GM12878 (cell line): Measurements from ENCODE around the gene NCKAP5. TPM values are rescaled to one million over a fixed set of nuclear protein-coding genes. Genes with fewer than 3 reads are reported as not detected.

ENCODE experiments used
- ATAC-seq: fragments of 200-7000 bp; cut with Tn5 transposase; 3 replicates; pipeline ENCODE4 v1.9.1; 2020; ENCODE audit warnings: mild to moderate bottlenecking, moderate library complexity
- BruUV-seq: library from RNA; stranded (reverse); fragments of 400-500 nt; replicated peaks from 2 replicates; lab custom pipeline; 2021; lab: Mats Ljungman, UMichigan
- CTCF ChIA-PET: fragments of 300-600 bp; sonication (Branson Sonifier 250); formaldehyde crosslinking; extraction: SDS; loops from one replicate; lab custom pipeline; 2021; ENCODE audit warnings: inconsistent platforms; lab: Yijun Ruan, JAX
- POLR2A ChIA-PET: fragments of 350-600 bp; formaldehyde crosslinking; extraction: SDS; loops from one replicate; lab custom pipeline; 2021; ENCODE audit warnings: inconsistent platforms; lab: Charles Lee
- RAD21 ChIA-PET: fragments of 300-600 bp; sonication (Branson Sonifier 250); formaldehyde crosslinking; loops from one replicate; lab custom pipeline; 2023; ENCODE audit warnings: antibody characterized with exemption; ENCODE audit not compliant: unreplicated experiment; lab: Charles Lee
- SMC1A ChIA-PET: fragments of 300-600 bp; sonication (Branson Sonifier 250); formaldehyde crosslinking; loops from one replicate; lab custom pipeline; 2023; ENCODE audit not compliant: unreplicated experiment, uncharacterized antibody; lab: Charles Lee
- DNase-seq: peaks from one replicate; pipeline ENCODE4 v3.0.0-alpha.2; 2011; ENCODE audit warnings: low read depth, low spot score
- FAIRE-seq: peaks from 3 replicates; lab custom pipeline; 2011; peaks lifted over from hg19 to GRCh38; lab: Jason Lieb, UNC
- H2AFZ ChIP-seq: 2 replicates; pipeline ENCODE4 v1.6.0; 2011; ENCODE audit warnings: low read depth, low read length, control low read depth; ENCODE audit not compliant: control insufficient read depth
- H3K27ac ChIP-seq: 2 replicates; pipeline ENCODE4 v1.5.1; 2011; ENCODE audit warnings: control low read depth; ENCODE audit not compliant: control insufficient read depth, insufficient read depth
- H3K27me3 ChIP-seq, 2 experiments: replicated peaks in 1 of 2; 2 replicates each; pipeline versions ENCODE4 v1.6.0 to v1.6.1; 2011; ENCODE audit warnings: low read length in 1 of 2; ENCODE audit not compliant: control insufficient read depth in 2 of 2, insufficient read depth in 2 of 2
- H3K36me3 ChIP-seq, 2 experiments: 2 replicates each; pipeline ENCODE4 v1.5.1; 2011; ENCODE audit warnings: low read length in 1 of 2; ENCODE audit not compliant: control insufficient read depth in 2 of 2, insufficient read depth in 2 of 2
- H3K4me1 ChIP-seq: 2 replicates; pipeline ENCODE4 v1.6.1; 2011; ENCODE audit warnings: mild to moderate bottlenecking, low read length, moderate library complexity, mixed read lengths; ENCODE audit not compliant: control insufficient read depth, insufficient read depth
- H3K4me2 ChIP-seq: 2 replicates; pipeline ENCODE4 v1.6.0; 2011; ENCODE audit warnings: control low read depth; ENCODE audit not compliant: control insufficient read depth, insufficient read depth
- H3K4me3 ChIP-seq: fragments of 200-600 bp; sonication (generic); 2 replicates; pipeline ENCODE4 v1.5.1; 2016
- H3K79me2 ChIP-seq: 2 replicates; pipeline ENCODE4 v1.6.0; 2011; ENCODE audit warnings: low read length; ENCODE audit not compliant: control insufficient read depth, insufficient read depth
- H3K9ac ChIP-seq: 2 replicates; pipeline ENCODE4 v1.8.0; 2011; ENCODE audit warnings: low read length, control low read depth, mixed read lengths; ENCODE audit not compliant: control insufficient read depth, insufficient read depth
- H3K9me3 ChIP-seq: replicated peaks from 3 replicates; pipeline ENCODE4 v1.5.1; 2011; ENCODE audit warnings: mild to moderate bottlenecking, low read length; ENCODE audit not compliant: control insufficient read depth, insufficient read depth
- H4K20me1 ChIP-seq: 2 replicates; pipeline ENCODE4 v1.6.0; 2011; ENCODE audit not compliant: control insufficient read depth, insufficient read depth
- ASH2L ChIP-seq: fragments of 300-600, 200-600 bp; sonication (generic); IDR thresholded peaks from 2 replicates; pipeline ENCODE4 v1.6.1; 2017; ENCODE audit warnings: low read depth, mild to moderate bottlenecking, borderline replicate concordance
- BACH1 ChIP-seq: fragments of 450-650 bp; IDR thresholded peaks from 2 replicates; pipeline ENCODE4 v1.6.1; 2017; ENCODE audit warnings: mild to moderate bottlenecking, borderline replicate concordance
- EP300 ChIP-seq, 2 experiments: fragments of 150-350 bp in 1 of 2; IDR thresholded peaks; 2 replicates each; pipeline ENCODE4 v1.6.1; 2011 to 2012; ENCODE audit warnings: low read depth in 2 of 2, low read length in 2 of 2, borderline replicate concordance in 1 of 2, improper control_type of control experiment in 1 of 2, inconsistent platforms in 1 of 2; ENCODE audit not compliant: control insufficient read depth in 1 of 2
- IKZF2 ChIP-seq, 2 experiments: fragments of 450-650 bp; IDR thresholded peaks; 2 replicates each; pipeline ENCODE4 v1.6.1; 2017; ENCODE audit warnings: mild to moderate bottlenecking in 2 of 2, moderate library complexity in 2 of 2
- IRF3 ChIP-seq: fragments of 450-650 bp; IDR thresholded peaks from 2 replicates; pipeline ENCODE4 v1.6.1; 2014; ENCODE audit warnings: mild to moderate bottlenecking
- JUND ChIP-seq: IDR thresholded peaks from 2 replicates; pipeline ENCODE4 v1.6.1; 2012; ENCODE audit warnings: low read depth, mild to moderate bottlenecking, low read length, improper control_type of control experiment, moderate library complexity
- MTA2 ChIP-seq: fragments of 450-650 bp; IDR thresholded peaks from 2 replicates; pipeline ENCODE4 v1.6.1; 2016; ENCODE audit warnings: low read depth, mild to moderate bottlenecking, moderate library complexity
- NFIC ChIP-seq: IDR thresholded peaks from 2 replicates; pipeline ENCODE4 v1.6.1; 2012; ENCODE audit warnings: low read depth, mild to moderate bottlenecking, inconsistent platforms, low read length, moderate library complexity
- POU2F2 ChIP-seq: IDR thresholded peaks from 3 replicates; pipeline ENCODE4 v1.6.1; 2011; ENCODE audit warnings: low read depth, mild to moderate bottlenecking, low read length, borderline replicate concordance
- SRF ChIP-seq, 2 experiments: IDR thresholded peaks; 2 replicates each; pipeline ENCODE4 v1.6.1; 2011; ENCODE audit warnings: low read depth in 2 of 2, low read length in 2 of 2, mild to moderate bottlenecking in 1 of 2, moderate library complexity in 1 of 2
- WGBS: methylation state at CpG from one replicate; pipeline ENCODE4 v1.1.6; 2016; ENCODE audit warnings: low lambda C conversion rate; ENCODE audit not compliant: insufficient replicate concordance, insufficient coverage; ENCODE audit errors: missing lambda C conversion rate; 5-methylcytosine and 5-hydroxymethylcytosine counted together
- in situ Hi-C: fragments of 300-500 bp; cut with MboI; formaldehyde crosslinking; loops from 9 replicates; pipeline ENCODE4 v1.14.3; 2018; ENCODE audit warnings: mixed read lengths
- intact Hi-C: fragments of 100-400 bp; cut with micrococcal nuclease; formaldehyde crosslinking; loops from one replicate; pipeline ENCODE4 v1.14.2; 2022; ENCODE audit not compliant: unreplicated experiment
- polyA plus RNA-seq, 11 experiments: library from polyadenylated mRNA; depleted of rRNA in 4 of 11; unstranded in 6 of 11; stranded (reverse) in 5 of 11; fragments of >200 nt; fragmentation: Nextera tagmentation in 4 of 11; fragmentation: Illumina TruSeq in 1 of 11; extraction: Ambion mirVana in 4 of 11; extraction: Trizol in 1 of 11; gene quantifications; 1 replicate in 1 of 11; 2 replicates in 10 of 11; pipeline versions ENCODE4 v1.2.1 to v1.2.3, GENCODE V29; 2011 to 2016; ENCODE audit warnings: inconsistent platforms in 2 of 11, missing spikeins in 2 of 11, low read depth in 1 of 11
- total RNA-seq, 4 experiments: library from RNA; depleted of rRNA in 3 of 4; stranded (reverse); fragments of >200 nt in 3 of 4; fragmentation: Illumina TruSeq in 1 of 4; extraction: Trizol in 1 of 4; gene quantifications; 2 replicates each; pipeline versions ENCODE4 v1.2.1 to v1.2.3, GENCODE V29; 2013 to 2021
- TF ChIP-seq, protein P1 (sequence below): fragments of 450-650 bp; formaldehyde crosslinking; IDR thresholded peaks from 2 replicates; pipeline ENCODE4 v1.5.0; 2022; ENCODE audit warnings: mild to moderate bottlenecking, missing genetic modification characterization
- TF ChIP-seq, protein P2 (sequence below): IDR thresholded peaks from 2 replicates; pipeline ENCODE4 v1.6.1; 2012; ENCODE audit warnings: low read depth, low read length, improper control_type of control experiment

Gene NCKAP5
- total and polyA plus RNA-seq, 10 of the 15 experiments (the other 5 are each of a cell fraction or from before 2014, with no cell fraction given) = 0.06 to 0.44 (median 0.16) TPM

- TF ChIP-seq, protein P1, sequence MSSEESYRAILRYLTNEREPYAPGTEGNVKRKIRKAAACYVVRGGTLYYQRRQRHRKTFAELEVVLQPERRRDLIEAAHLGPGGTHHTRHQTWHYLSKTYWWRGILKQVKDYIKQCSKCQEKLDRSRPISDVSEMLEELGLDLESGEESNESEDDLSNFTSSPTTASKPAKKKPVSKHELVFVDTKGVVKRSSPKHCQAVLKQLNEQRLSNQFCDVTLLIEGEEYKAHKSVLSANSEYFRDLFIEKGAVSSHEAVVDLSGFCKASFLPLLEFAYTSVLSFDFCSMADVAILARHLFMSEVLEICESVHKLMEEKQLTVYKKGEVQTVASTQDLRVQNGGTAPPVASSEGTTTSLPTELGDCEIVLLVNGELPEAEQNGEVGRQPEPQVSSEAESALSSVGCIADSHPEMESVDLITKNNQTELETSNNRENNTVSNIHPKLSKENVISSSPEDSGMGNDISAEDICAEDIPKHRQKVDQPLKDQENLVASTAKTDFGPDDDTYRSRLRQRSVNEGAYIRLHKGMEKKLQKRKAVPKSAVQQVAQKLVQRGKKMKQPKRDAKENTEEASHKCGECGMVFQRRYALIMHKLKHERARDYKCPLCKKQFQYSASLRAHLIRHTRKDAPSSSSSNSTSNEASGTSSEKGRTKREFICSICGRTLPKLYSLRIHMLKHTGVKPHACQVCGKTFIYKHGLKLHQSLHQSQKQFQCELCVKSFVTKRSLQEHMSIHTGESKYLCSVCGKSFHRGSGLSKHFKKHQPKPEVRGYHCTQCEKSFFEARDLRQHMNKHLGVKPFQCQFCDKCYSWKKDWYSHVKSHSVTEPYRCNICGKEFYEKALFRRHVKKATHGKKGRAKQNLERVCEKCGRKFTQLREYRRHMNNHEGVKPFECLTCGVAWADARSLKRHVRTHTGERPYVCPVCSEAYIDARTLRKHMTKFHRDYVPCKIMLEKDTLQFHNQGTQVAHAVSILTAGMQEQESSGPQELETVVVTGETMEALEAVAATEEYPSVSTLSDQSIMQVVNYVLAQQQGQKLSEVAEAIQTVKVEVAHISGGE (CRISPR knock-in tag) = no peak
- TF ChIP-seq, protein P2, sequence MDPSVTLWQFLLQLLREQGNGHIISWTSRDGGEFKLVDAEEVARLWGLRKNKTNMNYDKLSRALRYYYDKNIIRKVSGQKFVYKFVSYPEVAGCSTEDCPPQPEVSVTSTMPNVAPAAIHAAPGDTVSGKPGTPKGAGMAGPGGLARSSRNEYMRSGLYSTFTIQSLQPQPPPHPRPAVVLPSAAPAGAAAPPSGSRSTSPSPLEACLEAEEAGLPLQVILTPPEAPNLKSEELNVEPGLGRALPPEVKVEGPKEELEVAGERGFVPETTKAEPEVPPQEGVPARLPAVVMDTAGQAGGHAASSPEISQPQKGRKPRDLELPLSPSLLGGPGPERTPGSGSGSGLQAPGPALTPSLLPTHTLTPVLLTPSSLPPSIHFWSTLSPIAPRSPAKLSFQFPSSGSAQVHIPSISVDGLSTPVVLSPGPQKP = no peak
- TF ChIP-seq ASH2L (no peak), NFIC (no peak)
- TF ChIP-seq, all 136 proteins: peak for 3
These were observed 67.3 kb downstream of the NCKAP5 start (continued) for GRCh38 chr2:133500917-133501316.

- ATAC-seq = peak; percentile 75
- SMC1A ChIA-PET = interaction anchor here (0.7 to 5.7 kb wide), 18 partner anchors 9 to 529 kb away, joined by 3 to 45 read pairs (median 4); no protein-coding TSS in a partner anchor
- H3K4me3 ChIP-seq = no peak overlapping the region
- peak; percentile 72 for DNase-seq
- no peaks in the 10 kb centered on the region for H3K4me1 ChIP-seq
- no peak overlapping the region for H3K9ac ChIP-seq
- no peaks in the 10 kb centered on the region for H3K79me2 ChIP-seq
- no peaks in the 10 kb centered on the region for H4K20me1 ChIP-seq
- no TSS peak for BruUV-seq
- H3K4me2 ChIP-seq = no peak overlapping the region
- no peaks in the 10 kb centered on the region for H3K27me3 ChIP-seq
- FAIRE-seq = no peak
- no peak overlapping the region for H3K27ac ChIP-seq
- no peak overlapping the region for H2AFZ ChIP-seq
- RAD21 ChIA-PET = interaction anchor here (0.7 to 2.8 kb wide), 7 partner anchors 12 to 77 kb away, joined by 3 to 24 read pairs (median 7); no protein-coding TSS in a partner anchor
- no peaks in the 10 kb centered on the region for H3K36me3 ChIP-seq
- in situ Hi-C loops (no loop called here), intact Hi-C loops (loop anchor here (1.0 to 2.0 kb wide), 2 partner anchors 62 to 78 kb away; no protein-coding TSS in a partner anchor)
- POLR2A ChIA-PET = interaction anchor here (1.0 to 1.4 kb wide), 4 partner anchors 10 to 78 kb away, joined by 3 to 4 read pairs (median 4); no protein-coding TSS in a partner anchor
- CTCF ChIA-PET = interaction anchor here (0.5 to 6.0 kb wide), 8 partner anchors 14 to 399 kb away, joined by 3 to 31 read pairs (median 13); no protein-coding TSS in a partner anchor
- 18% methylated on average over 8 of the region's 8 CpGs for whole genome bisulfite sequencing
- H3K9me3 ChIP-seq = no peaks in the 10 kb centered on the region
- TF ChIP-seq POU2F2 (peak; percentile 34; the same call in 1 of the 3 replicates), IRF3 (no peak), BACH1 (peak; percentile 29; the same call in 1 of the 2 replicates), EP300 (IDR thresholded peaks at IDR 0.05; ENCODE audit: borderline replicate concordance in 1 of 2, control insufficient read depth in 1 of 2, low read depth in 2 of 2, low read length in 2 of 2) (peak; percentile 72 to 81; a peak in 2 of 4 replicates), MTA2 (peak; percentile 91), IKZF2 (IDR thresholded peaks at IDR 0.05) (peak; percentile 77 to 86), SRF (IDR thresholded peaks at IDR 0.05; ENCODE audit: low read depth in 2 of 2, low read length in 2 of 2) (no peak), JUND (no peak)
These were observed 69.3 kb downstream of the NCKAP5 start for GRCh38 chr2:133498662-133499585.
